Measurements from ENCODE around the gene ADPRM. TPM values are rescaled to one million over a fixed set of nuclear protein-coding genes. Genes with fewer than 3 reads are reported as not detected.
A peak's percentile ranks its signal among the peaks of the same experiment; 100 is the strongest.

The ADPRM gene
- total and polyA plus RNA-seq, 7 donors, result 8.9 to 15.8 (median 12.2) TPM

GRCh38 chr17:10741416-10742135 lies 44.2 kb downstream of the ADPRM start:
- Histone ChIP-seq H3K4me3 (no peak overlapping the region), H3K36me3 (ENCODE audit: insufficient read depth in 1 of 2, low read depth in 1 of 2) (no peaks in the 10 kb centered on the region), H3K4me1 (peaks cover 4% of the 10 kb centered on the region), H3K9me3 (no peaks in the 10 kb centered on the region), H3K27me3 (ENCODE audit: insufficient read depth in 3 of 3, low read length in 2 of 3) (no peaks in the 10 kb centered on the region), H3K27ac (no peak overlapping the region)
- intact Hi-C loops (cut with DNase I), result loop anchor here in 1 of 2 donors (2.0 kb wide), 1 partner anchor 45 kb away; no protein-coding TSS in a partner anchor
- DNase-seq (no peak), ATAC-seq (no peak)
- 89 to 97% (median 91%) methylated on average over 10 of the region's 10 CpGs for WGBS, 3 donors
- TF ChIP-seq CTCF (IDR thresholded peaks at IDR 0.05), result no peak

- H3K27ac ChIP-seq, result no peak overlapping the region
- peaks cover 4% of the 10 kb centered on the region for H3K4me1 ChIP-seq
- intact Hi-C loops (cut with DNase I), result no loop called here
- H3K36me3 ChIP-seq (ENCODE audit: insufficient read depth in 1 of 2, low read depth in 1 of 2), result no peaks in the 10 kb centered on the region
- ATAC-seq, result no peak
- no peak for TF ChIP-seq CTCF (IDR thresholded peaks at IDR 0.05)
- no peak for DNase-seq
- no peaks in the 10 kb centered on the region for H3K27me3 ChIP-seq (ENCODE audit: insufficient read depth in 3 of 3, low read length in 2 of 3)
- H3K4me3 ChIP-seq, result no peak overlapping the region
- 96 to 98% (median 96%) methylated on average over 6 of the region's 6 CpGs for WGBS, 3 donors
- H3K9me3 ChIP-seq, result no peaks in the 10 kb centered on the region
Measured at GRCh38 chr17:10742431-10742830, 45.0 kb downstream of the ADPRM start.

- H3K27ac ChIP-seq, result no peak overlapping the region
- no peaks in the 10 kb centered on the region for H3K9me3 ChIP-seq
- H3K36me3 ChIP-seq (ENCODE audit: insufficient read depth in 1 of 2, low read depth in 1 of 2), result no peaks in the 10 kb centered on the region
- no peak for TF ChIP-seq CTCF (IDR thresholded peaks at IDR 0.05)
- no peak overlapping the region for H3K4me3 ChIP-seq
- peak in 3 of 4 donors; percentile 65 to 86 (median 74) for ATAC-seq
- H3K27me3 ChIP-seq (ENCODE audit: insufficient read depth in 3 of 3, low read length in 2 of 3), result no peaks in the 10 kb centered on the region
- intact Hi-C loops (cut with DNase I), result no loop called here
- DNase-seq, result no peak
- WGBS, 3 donors, result 43 to 46% (median 46%) methylated on average over 8 of the region's 8 CpGs
- peaks cover 4% of the 10 kb centered on the region for H3K4me1 ChIP-seq
Measured at GRCh38 chr17:10743316-10744009, 46.1 kb downstream of the ADPRM start.

- Histone ChIP-seq H3K27ac (no peak overlapping the region), H3K4me1 (peaks cover 4% of the 10 kb centered on the region), H3K27me3 (ENCODE audit: insufficient read depth in 3 of 3, low read length in 2 of 3) (no peaks in the 10 kb centered on the region), H3K36me3 (ENCODE audit: insufficient read depth in 1 of 2, low read depth in 1 of 2) (no peaks in the 10 kb centered on the region), H3K4me3 (no peak overlapping the region), H3K9me3 (no peaks in the 10 kb centered on the region)
- DNase-seq (no peak), ATAC-seq (no peak)
- WGBS, 3 donors, result 72 to 81% (median 77%) methylated on average over 7 of the region's 7 CpGs
- TF ChIP-seq CTCF (IDR thresholded peaks at IDR 0.05), result no peak
- intact Hi-C loops (cut with DNase I), result no loop called here
Measured at GRCh38 chr17:10744501-10745000, 47.2 kb downstream of the ADPRM start.

Data from psoas muscle (tissue), 8 donors.